Gastroesophageal sphincter (tissue), 3 donors: ENCODE data around the gene ARMC9.

Experiments
- POLR2A ChIP-seq, 2 donors: fragments of 450-650 bp; IDR thresholded peaks; one replicate each; pipeline ENCODE4 v1.6.1; 2017; ENCODE audit warnings: antibody characterized with exemption in 2 of 2, mild to moderate bottlenecking in 2 of 2, moderate library complexity in 1 of 2
- POLR2AphosphoS5 ChIP-seq: sonication (generic); formaldehyde crosslinking; IDR thresholded peaks from one replicate; pipeline ENCODE4 v1.6.1; 2017; ENCODE audit warnings: antibody characterized with exemption
- TF ChIP-seq, protein P1 (sequence below), 4 experiments: fragments of 200-600 bp in 2 of 4; fragments of 450-650 bp in 2 of 4; sonication (generic) in 1 of 4; IDR thresholded peaks; one replicate each; pipeline ENCODE4 v1.5.1; 2017 to 2019; ENCODE audit warnings: antibody characterized with exemption in 4 of 4, mild to moderate bottlenecking in 2 of 4, moderate library complexity in 2 of 4

DNA sequence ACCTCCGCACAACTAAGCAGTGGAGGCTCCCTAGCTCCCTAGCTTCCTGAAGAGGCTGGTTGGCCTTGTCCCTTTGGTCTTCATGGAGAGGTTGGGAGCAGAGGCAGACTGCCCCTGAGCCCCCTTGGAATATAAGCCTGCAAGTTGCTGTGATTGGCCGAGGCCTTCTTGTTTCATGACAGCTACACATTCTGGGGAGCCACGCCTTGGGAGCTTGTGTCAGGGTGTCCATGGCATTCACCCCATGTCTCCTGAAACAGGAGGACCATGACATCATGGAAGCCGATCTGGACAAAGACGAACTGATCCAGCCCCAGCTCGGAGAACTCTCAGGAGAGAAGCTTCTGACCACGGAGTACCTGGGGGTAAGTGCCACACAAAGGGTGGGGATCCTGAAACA, 133.1 kb downstream of the ARMC9 start:
- no peak for TF ChIP-seq POLR2AphosphoS5
- TF ChIP-seq POLR2A (IDR thresholded peaks at IDR 0.05), result no peak
- TF ChIP-seq, protein P1, sequence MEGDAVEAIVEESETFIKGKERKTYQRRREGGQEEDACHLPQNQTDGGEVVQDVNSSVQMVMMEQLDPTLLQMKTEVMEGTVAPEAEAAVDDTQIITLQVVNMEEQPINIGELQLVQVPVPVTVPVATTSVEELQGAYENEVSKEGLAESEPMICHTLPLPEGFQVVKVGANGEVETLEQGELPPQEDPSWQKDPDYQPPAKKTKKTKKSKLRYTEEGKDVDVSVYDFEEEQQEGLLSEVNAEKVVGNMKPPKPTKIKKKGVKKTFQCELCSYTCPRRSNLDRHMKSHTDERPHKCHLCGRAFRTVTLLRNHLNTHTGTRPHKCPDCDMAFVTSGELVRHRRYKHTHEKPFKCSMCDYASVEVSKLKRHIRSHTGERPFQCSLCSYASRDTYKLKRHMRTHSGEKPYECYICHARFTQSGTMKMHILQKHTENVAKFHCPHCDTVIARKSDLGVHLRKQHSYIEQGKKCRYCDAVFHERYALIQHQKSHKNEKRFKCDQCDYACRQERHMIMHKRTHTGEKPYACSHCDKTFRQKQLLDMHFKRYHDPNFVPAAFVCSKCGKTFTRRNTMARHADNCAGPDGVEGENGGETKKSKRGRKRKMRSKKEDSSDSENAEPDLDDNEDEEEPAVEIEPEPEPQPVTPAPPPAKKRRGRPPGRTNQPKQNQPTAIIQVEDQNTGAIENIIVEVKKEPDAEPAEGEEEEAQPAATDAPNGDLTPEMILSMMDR (IDR thresholded peaks at IDR 0.05), result no peak
